ENCODE data around the gene MICA.
"Not testable (repeated sequence)": the region's sequence is repeated elsewhere in the genome, so short reads cannot be mapped to it uniquely, and the experiment has no call there.

The MICA gene

GRCh38 chr6:31363811-31364210, 39.6 kb upstream of the MICA start:
- Histone ChIP-seq H3K9me3 (ENCODE audit: control insufficient read depth in 1 of 2, low read length in 2 of 2) (no peaks in the 10 kb centered on the region), H3K36me3 (ENCODE audit: control insufficient read depth in 1 of 2, insufficient read depth in 2 of 2, low read length in 2 of 2) (no peaks in the 10 kb centered on the region)

GRCh38 chr6:31365864-31366263, 37.5 kb upstream of the MICA start:
- no peak overlapping the region for H3K4me3 ChIP-seq (ENCODE audit: low read depth in 1 of 2, low read length in 2 of 2)

More at GRCh38 chr6:31363811-31364210, 39.6 kb upstream of the MICA start:
- Histone ChIP-seq H3K4me3 (ENCODE audit: low read depth in 1 of 2, low read length in 2 of 2) (no peak overlapping the region), H3K4me1 (ENCODE audit: control insufficient read depth in 1 of 2, insufficient read depth in 2 of 2, low read length in 2 of 2) (peaks cover 0 to 4% of the 10 kb centered on the region in 2 donors), H3K27ac (ENCODE audit: low read length) (no peak overlapping the region), H3K27me3 (ENCODE audit: low read depth, low read length) (peaks cover 4% of the 10 kb centered on the region)

GRCh38 chr6:31366693-31367470, 36.5 kb upstream of the MICA start:
- H3K27me3 ChIP-seq (ENCODE audit: low read depth, low read length) = peaks cover 4% of the 10 kb centered on the region
- H3K27ac ChIP-seq (ENCODE audit: low read length) = no peak overlapping the region
- H3K9me3 ChIP-seq (ENCODE audit: control insufficient read depth in 1 of 2, low read length in 2 of 2) = peaks cover 0 to under 1% of the 10 kb centered on the region in 2 donors
- H3K36me3 ChIP-seq (ENCODE audit: control insufficient read depth in 1 of 2, insufficient read depth in 2 of 2, low read length in 2 of 2) = no peaks in the 10 kb centered on the region
- H3K4me3 ChIP-seq (ENCODE audit: low read depth in 1 of 2, low read length in 2 of 2) = peak overlapping the region; percentile 39 to 48
- peaks cover 0 to 4% of the 10 kb centered on the region in 2 donors for H3K4me1 ChIP-seq (ENCODE audit: control insufficient read depth in 1 of 2, insufficient read depth in 2 of 2, low read length in 2 of 2)

More at GRCh38 chr6:31365864-31366263, 37.5 kb upstream of the MICA start:
- H3K27me3 ChIP-seq (ENCODE audit: low read depth, low read length) = peaks cover 4% of the 10 kb centered on the region
- no peak overlapping the region for H3K27ac ChIP-seq (ENCODE audit: low read length)
- no peaks in the 10 kb centered on the region for H3K9me3 ChIP-seq (ENCODE audit: control insufficient read depth in 1 of 2, low read length in 2 of 2)
- H3K36me3 ChIP-seq (ENCODE audit: control insufficient read depth in 1 of 2, insufficient read depth in 2 of 2, low read length in 2 of 2) = no peaks in the 10 kb centered on the region
- peaks cover 0 to 4% of the 10 kb centered on the region in 2 donors for H3K4me1 ChIP-seq (ENCODE audit: control insufficient read depth in 1 of 2, insufficient read depth in 2 of 2, low read length in 2 of 2)

GRCh38 chr6:31368461-31368860, 34.9 kb upstream of the MICA start:
- no peaks in the 10 kb centered on the region for H3K36me3 ChIP-seq (ENCODE audit: control insufficient read depth in 1 of 2, insufficient read depth in 2 of 2, low read length in 2 of 2)
- peaks cover 4% of the 10 kb centered on the region for H3K27me3 ChIP-seq (ENCODE audit: low read depth, low read length)
- peaks cover 5 to 7% of the 10 kb centered on the region in 2 donors for H3K9me3 ChIP-seq (ENCODE audit: control insufficient read depth in 1 of 2, low read length in 2 of 2)
- H3K27ac ChIP-seq (ENCODE audit: low read length) = no peak overlapping the region
- H3K4me3 ChIP-seq (ENCODE audit: low read depth in 1 of 2, low read length in 2 of 2) = no peak overlapping the region
- peaks cover 0 to 4% of the 10 kb centered on the region in 2 donors for H3K4me1 ChIP-seq (ENCODE audit: control insufficient read depth in 1 of 2, insufficient read depth in 2 of 2, low read length in 2 of 2)

GRCh38 chr6:31374118-31374517, 29.3 kb upstream of the MICA start:
- not testable (repeated sequence) for H3K4me3 ChIP-seq (ENCODE audit: low read depth in 1 of 2, low read length in 2 of 2); H3K4me1 ChIP-seq (ENCODE audit: control insufficient read depth in 1 of 2, insufficient read depth in 2 of 2, low read length in 2 of 2); H3K27ac ChIP-seq (ENCODE audit: low read length); H3K9me3 ChIP-seq (ENCODE audit: control insufficient read depth in 1 of 2, low read length in 2 of 2); H3K36me3 ChIP-seq (ENCODE audit: control insufficient read depth in 1 of 2, insufficient read depth in 2 of 2, low read length in 2 of 2); H3K27me3 ChIP-seq (ENCODE audit: low read depth, low read length)

GRCh38 chr6:31375699-31376098, 27.7 kb upstream of the MICA start:
- Histone ChIP-seq H3K4me3 (ENCODE audit: low read depth in 1 of 2, low read length in 2 of 2) (no peak overlapping the region), H3K9me3 (ENCODE audit: control insufficient read depth in 1 of 2, low read length in 2 of 2) (peaks cover 5 to 7% of the 10 kb centered on the region in 2 donors), H3K4me1 (ENCODE audit: control insufficient read depth in 1 of 2, insufficient read depth in 2 of 2, low read length in 2 of 2) (no peaks in the 10 kb centered on the region), H3K27me3 (ENCODE audit: low read depth, low read length) (no peaks in the 10 kb centered on the region), H3K36me3 (ENCODE audit: control insufficient read depth in 1 of 2, insufficient read depth in 2 of 2, low read length in 2 of 2) (no peaks in the 10 kb centered on the region), H3K27ac (ENCODE audit: low read length) (no peak overlapping the region)

- Histone ChIP-seq H3K4me3 (ENCODE audit: low read depth in 1 of 2, low read length in 2 of 2) (no peak overlapping the region), H3K27me3 (ENCODE audit: low read depth, low read length) (no peaks in the 10 kb centered on the region)
Measured at GRCh38 chr6:31377029-31377428, 26.4 kb upstream of the MICA start.

GRCh38 chr6:31378062-31378720, 25.2 kb upstream of the MICA start:
- Histone ChIP-seq H3K27ac (ENCODE audit: low read length) (peak overlapping the region; percentile 8), H3K4me1 (ENCODE audit: control insufficient read depth in 1 of 2, insufficient read depth in 2 of 2, low read length in 2 of 2) (no peaks in the 10 kb centered on the region), H3K4me3 (ENCODE audit: low read depth in 1 of 2, low read length in 2 of 2) (no peak overlapping the region), H3K9me3 (ENCODE audit: control insufficient read depth in 1 of 2, low read length in 2 of 2) (no peaks in the 10 kb centered on the region), H3K27me3 (ENCODE audit: low read depth, low read length) (no peaks in the 10 kb centered on the region), H3K36me3 (ENCODE audit: control insufficient read depth in 1 of 2, insufficient read depth in 2 of 2, low read length in 2 of 2) (no peaks in the 10 kb centered on the region)

More at GRCh38 chr6:31377029-31377428, 26.4 kb upstream of the MICA start:
- Histone ChIP-seq H3K27ac (ENCODE audit: low read length) (no peak overlapping the region), H3K36me3 (ENCODE audit: control insufficient read depth in 1 of 2, insufficient read depth in 2 of 2, low read length in 2 of 2) (no peaks in the 10 kb centered on the region), H3K4me1 (ENCODE audit: control insufficient read depth in 1 of 2, insufficient read depth in 2 of 2, low read length in 2 of 2) (no peaks in the 10 kb centered on the region), H3K9me3 (ENCODE audit: control insufficient read depth in 1 of 2, low read length in 2 of 2) (peaks cover 3 to 6% of the 10 kb centered on the region in 2 donors)

- no peaks in the 10 kb centered on the region for H3K9me3 ChIP-seq (ENCODE audit: control insufficient read depth in 1 of 2, low read length in 2 of 2)
- H3K27ac ChIP-seq (ENCODE audit: low read length) = no peak overlapping the region
- H3K36me3 ChIP-seq (ENCODE audit: control insufficient read depth in 1 of 2, insufficient read depth in 2 of 2, low read length in 2 of 2) = no peaks in the 10 kb centered on the region
- no peaks in the 10 kb centered on the region for H3K4me1 ChIP-seq (ENCODE audit: control insufficient read depth in 1 of 2, insufficient read depth in 2 of 2, low read length in 2 of 2)
- H3K27me3 ChIP-seq (ENCODE audit: low read depth, low read length) = no peaks in the 10 kb centered on the region
- no peak overlapping the region for H3K4me3 ChIP-seq (ENCODE audit: low read depth in 1 of 2, low read length in 2 of 2)
Measured at GRCh38 chr6:31378721-31379103, 24.7 kb upstream of the MICA start.

- no peaks in the 10 kb centered on the region for H3K36me3 ChIP-seq (ENCODE audit: control insufficient read depth in 1 of 2, insufficient read depth in 2 of 2, low read length in 2 of 2)
- H3K9me3 ChIP-seq (ENCODE audit: control insufficient read depth in 1 of 2, low read length in 2 of 2) = no peaks in the 10 kb centered on the region
- H3K4me1 ChIP-seq (ENCODE audit: control insufficient read depth in 1 of 2, insufficient read depth in 2 of 2, low read length in 2 of 2) = no peaks in the 10 kb centered on the region
- H3K27me3 ChIP-seq (ENCODE audit: low read depth, low read length) = no peaks in the 10 kb centered on the region
- no peak overlapping the region for H3K4me3 ChIP-seq (ENCODE audit: low read depth in 1 of 2, low read length in 2 of 2)
- no peak overlapping the region for H3K27ac ChIP-seq (ENCODE audit: low read length)
Measured at GRCh38 chr6:31379850-31380249, 23.5 kb upstream of the MICA start.

- H3K9me3 ChIP-seq (ENCODE audit: control insufficient read depth in 1 of 2, low read length in 2 of 2) = no peaks in the 10 kb centered on the region
- peaks cover 0 to 6% of the 10 kb centered on the region in 2 donors for H3K4me1 ChIP-seq (ENCODE audit: control insufficient read depth in 1 of 2, insufficient read depth in 2 of 2, low read length in 2 of 2)
- H3K27ac ChIP-seq (ENCODE audit: low read length) = no peak overlapping the region
- no peak overlapping the region for H3K4me3 ChIP-seq (ENCODE audit: low read depth in 1 of 2, low read length in 2 of 2)
- no peaks in the 10 kb centered on the region for H3K27me3 ChIP-seq (ENCODE audit: low read depth, low read length)
- no peaks in the 10 kb centered on the region for H3K36me3 ChIP-seq (ENCODE audit: control insufficient read depth in 1 of 2, insufficient read depth in 2 of 2, low read length in 2 of 2)
Measured at GRCh38 chr6:31381666-31382065, 21.7 kb upstream of the MICA start.

Data from muscle layer of duodenum (tissue), 2 donors.